GM23338 (cell line): ENCODE results near the gene KLHDC8A. TPM values are rescaled to one million over a fixed set of nuclear protein-coding genes. Genes with fewer than 3 reads are reported as not detected.
A peak's percentile ranks its signal among the peaks of the same experiment; 100 is the strongest.

Experiments used
- ATAC-seq: fragments of 200-7000 bp; cut with Tn5 transposase; 3 replicates; pipeline ENCODE4 v1.9.1; 2020
- DNase-seq: peaks from one replicate; pipeline ENCODE4 v3.0.0-alpha.2; 2015; ENCODE audit warnings: low spot score
- H2AFZ ChIP-seq: fragments of 200-600 bp; sonication (generic); 2 replicates; pipeline ENCODE4 v1.8.0; 2016; ENCODE audit warnings: antibody characterized with exemption, mild to moderate bottlenecking, moderate library complexity
- H3F3A ChIP-seq: fragments of 200-600 bp; sonication (generic); replicated peaks from 2 replicates; pipeline ENCODE4 v1.8.0; 2017; ENCODE audit warnings: antibody characterized with exemption, mixed run types, low read depth
- H3K27ac ChIP-seq: fragments of 200-600 bp; sonication (generic); 2 replicates; pipeline ENCODE4 v1.6.1; 2016; ENCODE audit warnings: low read depth
- H3K27me3 ChIP-seq: fragments of 200-600 bp; sonication (generic); 2 replicates; pipeline ENCODE4 v1.8.0; 2016; ENCODE audit warnings: mild to moderate bottlenecking, mixed run types, moderate library complexity; ENCODE audit not compliant: insufficient read depth
- H3K36me3 ChIP-seq: fragments of 200-600 bp; sonication (generic); 2 replicates; pipeline ENCODE4 v1.8.0; 2016; ENCODE audit warnings: mild to moderate bottlenecking; ENCODE audit not compliant: insufficient read depth
- H3K4me1 ChIP-seq: fragments of 200-600 bp; sonication (generic); 2 replicates; pipeline ENCODE4 v1.8.0; 2016; ENCODE audit warnings: mild to moderate bottlenecking, moderate library complexity; ENCODE audit not compliant: insufficient read depth
- H3K4me2 ChIP-seq: fragments of 200-600 bp; sonication (generic); 2 replicates; pipeline ENCODE4 v1.7.1; 2017; ENCODE audit warnings: mixed run types
- H3K4me3 ChIP-seq: fragments of 200-600 bp; sonication (generic); 2 replicates; pipeline ENCODE4 v1.6.1; 2016; ENCODE audit warnings: mixed run types
- H3K79me2 ChIP-seq: fragments of 200-600 bp; sonication (generic); replicated peaks from 2 replicates; pipeline ENCODE4 v1.8.0; 2017; ENCODE audit warnings: mild to moderate bottlenecking; ENCODE audit not compliant: insufficient read depth
- H3K9me2 ChIP-seq: fragments of 200-600 bp; sonication (generic); 2 replicates; pipeline ENCODE4 v1.8.0; 2017; ENCODE audit not compliant: insufficient read depth
- H4K20me1 ChIP-seq: fragments of 200-600 bp; sonication (generic); replicated peaks from 2 replicates; pipeline ENCODE4 v1.8.0; 2017; ENCODE audit warnings: mild to moderate bottlenecking; ENCODE audit not compliant: insufficient read depth
- H3K27ac Mint-ChIP-seq: 2 replicates; pipeline ENCODE4 v1.8.0; 2020; ENCODE audit warnings: inconsistent platforms, mild to moderate bottlenecking, moderate library complexity, mixed read lengths
- H3K27me3 Mint-ChIP-seq: 3 replicates; pipeline ENCODE4 v1.8.0; 2022; ENCODE audit warnings: low read depth, mild to moderate bottlenecking, moderate library complexity, mixed read lengths, inconsistent platforms; ENCODE audit not compliant: insufficient read depth, poor library complexity
- H3K36me3 Mint-ChIP-seq: 3 replicates; pipeline ENCODE4 v1.8.0; 2021; ENCODE audit warnings: low read depth, mild to moderate bottlenecking, inconsistent platforms, moderate library complexity, mixed read lengths
- H3K4me1 Mint-ChIP-seq: 3 replicates; pipeline ENCODE4 v1.8.0; 2020; ENCODE audit warnings: mild to moderate bottlenecking, inconsistent platforms, mixed read lengths
- H3K4me3 Mint-ChIP-seq: 3 replicates; pipeline ENCODE4 v1.8.0; 2021; ENCODE audit warnings: moderate library complexity, mild to moderate bottlenecking, inconsistent platforms, mixed read lengths
- H3K9me3 Mint-ChIP-seq: 3 replicates; pipeline ENCODE4 v1.8.0; 2020; ENCODE audit warnings: moderate library complexity, mild to moderate bottlenecking, inconsistent platforms, mixed read lengths
- CREB1 ChIP-seq: fragments of 250-450 bp; sonication (Bioruptor Pico); IDR thresholded peaks from 2 replicates; pipeline ENCODE4 v1.5.0; 2020; ENCODE audit warnings: low read depth, mild to moderate bottlenecking, moderate library complexity
- EZH2phosphoT487 ChIP-seq: fragments of 200-600 bp; sonication (generic); IDR thresholded peaks from one replicate; pipeline ENCODE4 v1.8.1; 2018; ENCODE audit warnings: antibody characterized with exemption; ENCODE audit not compliant: unreplicated experiment
- NANOG ChIP-seq: IDR thresholded peaks from 2 replicates; pipeline ENCODE4 v1.6.1; 2016; ENCODE audit warnings: antibody characterized with exemption, borderline replicate concordance
- POLR2AphosphoS5 ChIP-seq: IDR thresholded peaks from 2 replicates; pipeline ENCODE4 v1.6.1; 2016; ENCODE audit warnings: antibody characterized with exemption, low read depth
- STAT1 ChIP-seq: IDR thresholded peaks from one replicate; pipeline ENCODE4 v1.6.1; 2016; ENCODE audit warnings: antibody characterized with exemption; ENCODE audit not compliant: unreplicated experiment
- ZNF114 ChIP-seq: fragments of 250-450 bp; sonication (Bioruptor Pico); IDR thresholded peaks from 2 replicates; pipeline ENCODE4 v1.5.0; 2020; ENCODE audit warnings: mild to moderate bottlenecking, moderate library complexity
- ZNF331 ChIP-seq: fragments of 250-450 bp; sonication (Bioruptor Pico); IDR thresholded peaks from 2 replicates; pipeline ENCODE4 v1.5.0; 2020; ENCODE audit warnings: low read depth, mild to moderate bottlenecking, moderate library complexity
- polyA plus RNA-seq: library from polyadenylated mRNA; unstranded; fragments of >200 nt; fragmentation: Nextera tagmentation; extraction: Ambion mirVana; gene quantifications from 2 replicates; pipeline ENCODE4 v1.2.1, GENCODE V29; 2016
- total RNA-seq: library from RNA; depleted of rRNA; stranded (reverse); fragments of >200 nt; shearing (Covaris generic); gene quantifications from 2 replicates; pipeline ENCODE4 v1.2.3, GENCODE V29; 2014
- TF ChIP-seq, protein P1 (sequence below): fragments of 250-450 bp; sonication (Bioruptor Pico); IDR thresholded peaks from 2 replicates; pipeline ENCODE4 v1.5.0; 2020; ENCODE audit warnings: mild to moderate bottlenecking, moderate library complexity
- TF ChIP-seq, protein P2 (sequence below): IDR thresholded peaks from 2 replicates; pipeline ENCODE4 v1.6.1; 2016; ENCODE audit warnings: antibody characterized with exemption
- TF ChIP-seq, protein P3 (sequence below): IDR thresholded peaks from one replicate; pipeline ENCODE4 v1.6.1; 2018; ENCODE audit warnings: antibody characterized with exemption; ENCODE audit not compliant: unreplicated experiment

KLHDC8A gene
- total and polyA plus RNA-seq, 2 experiments from 2014 or later: 1.7 to 2.8 TPM

DNA sequence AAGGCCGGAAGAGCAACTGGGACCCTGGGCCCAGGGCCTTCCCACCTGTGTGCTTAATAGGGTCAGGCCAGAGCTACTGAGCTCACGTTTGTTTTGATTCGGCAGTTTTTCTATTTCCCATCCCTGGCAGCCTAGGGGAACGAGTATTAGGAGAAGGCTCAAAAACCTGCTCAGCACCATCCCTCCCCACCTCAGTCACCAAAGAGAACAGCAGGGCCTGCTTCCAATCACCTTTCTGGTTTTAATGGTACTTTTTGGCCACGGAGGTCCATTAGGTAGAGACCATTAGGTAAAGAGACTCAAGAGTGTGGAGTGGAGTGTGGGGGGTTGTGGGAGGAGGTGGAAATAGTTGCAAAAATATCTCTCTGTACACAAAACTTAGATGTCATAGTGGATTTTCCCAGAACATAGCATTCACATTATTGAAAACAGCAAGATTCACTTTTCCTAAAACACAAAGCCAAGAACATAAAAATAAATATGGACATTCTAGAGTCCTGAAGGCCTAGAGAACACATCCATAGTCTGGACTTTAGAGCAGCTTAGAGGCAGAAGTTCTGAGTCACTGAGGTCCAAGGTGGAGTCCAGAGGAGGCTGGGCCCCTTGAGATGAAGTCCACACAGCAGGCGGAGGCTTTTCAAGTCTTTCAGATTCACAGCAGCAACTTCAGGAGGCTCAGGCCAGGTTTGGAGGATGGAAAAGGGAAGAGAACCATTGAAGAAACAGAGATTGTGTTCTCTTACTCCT, 54.7 kb downstream of the KLHDC8A start (continued):
- TF ChIP-seq, protein P1, sequence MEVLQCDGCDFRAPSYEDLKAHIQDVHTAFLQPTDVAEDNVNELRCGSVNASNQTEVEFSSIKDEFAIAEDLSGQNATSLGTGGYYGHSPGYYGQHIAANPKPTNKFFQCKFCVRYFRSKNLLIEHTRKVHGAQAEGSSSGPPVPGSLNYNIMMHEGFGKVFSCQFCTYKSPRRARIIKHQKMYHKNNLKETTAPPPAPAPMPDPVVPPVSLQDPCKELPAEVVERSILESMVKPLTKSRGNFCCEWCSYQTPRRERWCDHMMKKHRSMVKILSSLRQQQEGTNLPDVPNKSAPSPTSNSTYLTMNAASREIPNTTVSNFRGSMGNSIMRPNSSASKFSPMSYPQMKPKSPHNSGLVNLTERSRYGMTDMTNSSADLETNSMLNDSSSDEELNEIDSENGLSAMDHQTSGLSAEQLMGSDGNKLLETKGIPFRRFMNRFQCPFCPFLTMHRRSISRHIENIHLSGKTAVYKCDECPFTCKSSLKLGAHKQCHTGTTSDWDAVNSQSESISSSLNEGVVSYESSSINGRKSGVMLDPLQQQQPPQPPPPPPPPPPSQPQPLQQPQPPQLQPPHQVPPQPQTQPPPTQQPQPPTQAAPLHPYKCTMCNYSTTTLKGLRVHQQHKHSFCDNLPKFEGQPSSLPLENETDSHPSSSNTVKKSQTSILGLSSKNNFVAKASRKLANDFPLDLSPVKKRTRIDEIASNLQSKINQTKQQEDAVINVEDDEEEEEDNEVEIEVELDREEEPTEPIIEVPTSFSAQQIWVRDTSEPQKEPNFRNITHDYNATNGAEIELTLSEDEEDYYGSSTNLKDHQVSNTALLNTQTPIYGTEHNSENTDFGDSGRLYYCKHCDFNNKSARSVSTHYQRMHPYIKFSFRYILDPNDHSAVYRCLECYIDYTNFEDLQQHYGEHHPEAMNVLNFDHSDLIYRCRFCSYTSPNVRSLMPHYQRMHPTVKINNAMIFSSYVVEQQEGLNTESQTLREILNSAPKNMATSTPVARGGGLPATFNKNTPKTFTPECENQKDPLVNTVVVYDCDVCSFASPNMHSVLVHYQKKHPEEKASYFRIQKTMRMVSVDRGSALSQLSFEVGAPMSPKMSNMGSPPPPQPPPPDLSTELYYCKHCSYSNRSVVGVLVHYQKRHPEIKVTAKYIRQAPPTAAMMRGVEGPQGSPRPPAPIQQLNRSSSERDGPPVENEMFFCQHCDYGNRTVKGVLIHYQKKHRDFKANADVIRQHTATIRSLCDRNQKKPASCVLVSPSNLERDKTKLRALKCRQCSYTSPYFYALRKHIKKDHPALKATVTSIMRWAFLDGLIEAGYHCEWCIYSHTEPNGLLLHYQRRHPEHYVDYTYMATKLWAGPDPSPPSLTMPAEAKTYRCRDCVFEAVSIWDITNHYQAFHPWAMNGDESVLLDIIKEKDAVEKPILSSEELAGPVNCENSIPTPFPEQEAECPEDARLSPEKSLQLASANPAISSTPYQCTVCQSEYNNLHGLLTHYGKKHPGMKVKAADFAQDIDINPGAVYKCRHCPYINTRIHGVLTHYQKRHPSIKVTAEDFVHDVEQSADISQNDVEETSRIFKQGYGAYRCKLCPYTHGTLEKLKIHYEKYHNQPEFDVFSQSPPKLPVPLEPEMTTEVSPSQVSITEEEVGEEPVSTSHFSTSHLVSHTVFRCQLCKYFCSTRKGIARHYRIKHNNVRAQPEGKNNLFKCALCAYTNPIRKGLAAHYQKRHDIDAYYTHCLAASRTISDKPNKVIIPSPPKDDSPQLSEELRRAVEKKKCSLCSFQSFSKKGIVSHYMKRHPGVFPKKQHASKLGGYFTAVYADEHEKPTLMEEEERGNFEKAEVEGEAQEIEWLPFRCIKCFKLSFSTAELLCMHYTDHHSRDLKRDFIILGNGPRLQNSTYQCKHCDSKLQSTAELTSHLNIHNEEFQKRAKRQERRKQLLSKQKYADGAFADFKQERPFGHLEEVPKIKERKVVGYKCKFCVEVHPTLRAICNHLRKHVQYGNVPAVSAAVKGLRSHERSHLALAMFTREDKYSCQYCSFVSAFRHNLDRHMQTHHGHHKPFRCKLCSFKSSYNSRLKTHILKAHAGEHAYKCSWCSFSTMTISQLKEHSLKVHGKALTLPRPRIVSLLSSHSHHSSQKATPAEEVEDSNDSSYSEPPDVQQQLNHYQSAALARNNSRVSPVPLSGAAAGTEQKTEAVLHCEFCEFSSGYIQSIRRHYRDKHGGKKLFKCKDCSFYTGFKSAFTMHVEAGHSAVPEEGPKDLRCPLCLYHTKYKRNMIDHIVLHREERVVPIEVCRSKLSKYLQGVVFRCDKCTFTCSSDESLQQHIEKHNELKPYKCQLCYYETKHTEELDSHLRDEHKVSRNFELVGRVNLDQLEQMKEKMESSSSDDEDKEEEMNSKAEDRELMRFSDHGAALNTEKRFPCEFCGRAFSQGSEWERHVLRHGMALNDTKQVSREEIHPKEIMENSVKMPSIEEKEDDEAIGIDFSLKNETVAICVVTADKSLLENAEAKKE (CRISPR knock-in tag): no peak
- TF ChIP-seq, protein P2, sequence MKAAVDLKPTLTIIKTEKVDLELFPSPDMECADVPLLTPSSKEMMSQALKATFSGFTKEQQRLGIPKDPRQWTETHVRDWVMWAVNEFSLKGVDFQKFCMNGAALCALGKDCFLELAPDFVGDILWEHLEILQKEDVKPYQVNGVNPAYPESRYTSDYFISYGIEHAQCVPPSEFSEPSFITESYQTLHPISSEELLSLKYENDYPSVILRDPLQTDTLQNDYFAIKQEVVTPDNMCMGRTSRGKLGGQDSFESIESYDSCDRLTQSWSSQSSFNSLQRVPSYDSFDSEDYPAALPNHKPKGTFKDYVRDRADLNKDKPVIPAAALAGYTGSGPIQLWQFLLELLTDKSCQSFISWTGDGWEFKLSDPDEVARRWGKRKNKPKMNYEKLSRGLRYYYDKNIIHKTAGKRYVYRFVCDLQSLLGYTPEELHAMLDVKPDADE: no peak
- no peak for TF ChIP-seq ZNF114
- no peak for TF ChIP-seq POLR2AphosphoS5
- TF ChIP-seq ZNF331: no peak
- no peak for TF ChIP-seq STAT1
- no peak for TF ChIP-seq EZH2phosphoT487

DNA sequence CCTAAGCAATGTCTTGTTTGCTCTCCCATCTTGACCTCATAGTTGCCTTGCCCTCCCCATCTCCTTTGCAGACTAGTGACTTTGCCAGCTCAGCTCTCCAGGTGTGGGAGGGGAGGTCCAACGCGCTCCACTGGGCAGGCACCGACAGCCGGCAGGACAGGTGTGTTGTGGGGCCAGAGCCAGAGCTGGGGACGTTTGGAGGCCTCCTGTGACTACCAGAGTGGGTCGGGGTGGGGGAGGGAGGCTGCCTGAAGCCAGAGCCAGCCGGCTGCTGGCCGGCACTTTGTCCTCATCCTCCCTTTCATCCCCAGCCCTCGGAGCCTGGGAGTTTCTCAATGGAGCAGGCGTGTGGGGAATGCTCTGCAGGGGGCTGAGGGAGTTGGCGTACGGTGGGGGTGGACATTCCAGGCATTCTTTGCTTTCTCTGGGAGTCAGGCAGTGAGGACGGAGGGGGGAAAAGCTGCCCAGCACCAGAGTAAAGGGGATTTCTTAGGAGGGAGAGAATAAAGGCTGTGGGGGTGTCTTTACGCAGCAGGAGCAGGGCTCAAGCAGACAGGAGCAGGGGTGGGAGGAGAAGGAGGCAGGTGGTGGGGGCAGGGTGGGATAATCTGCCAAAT, 55.4 kb downstream of the KLHDC8A start:
- H3K4me1 Mint-ChIP-seq: peaks cover 50% of the 10 kb centered on the region
- no peak for TF ChIP-seq STAT1
- peak; percentile 77 for TF ChIP-seq NANOG
- TF ChIP-seq CREB1 (CRISPR knock-in tag): peak; percentile 50
- 0 out of 2 replicates have a peak, but pooled peaks have one; percentile 7 for TF ChIP-seq ZNF331
- TF ChIP-seq ZNF114: no peak
- TF ChIP-seq, protein P3, sequence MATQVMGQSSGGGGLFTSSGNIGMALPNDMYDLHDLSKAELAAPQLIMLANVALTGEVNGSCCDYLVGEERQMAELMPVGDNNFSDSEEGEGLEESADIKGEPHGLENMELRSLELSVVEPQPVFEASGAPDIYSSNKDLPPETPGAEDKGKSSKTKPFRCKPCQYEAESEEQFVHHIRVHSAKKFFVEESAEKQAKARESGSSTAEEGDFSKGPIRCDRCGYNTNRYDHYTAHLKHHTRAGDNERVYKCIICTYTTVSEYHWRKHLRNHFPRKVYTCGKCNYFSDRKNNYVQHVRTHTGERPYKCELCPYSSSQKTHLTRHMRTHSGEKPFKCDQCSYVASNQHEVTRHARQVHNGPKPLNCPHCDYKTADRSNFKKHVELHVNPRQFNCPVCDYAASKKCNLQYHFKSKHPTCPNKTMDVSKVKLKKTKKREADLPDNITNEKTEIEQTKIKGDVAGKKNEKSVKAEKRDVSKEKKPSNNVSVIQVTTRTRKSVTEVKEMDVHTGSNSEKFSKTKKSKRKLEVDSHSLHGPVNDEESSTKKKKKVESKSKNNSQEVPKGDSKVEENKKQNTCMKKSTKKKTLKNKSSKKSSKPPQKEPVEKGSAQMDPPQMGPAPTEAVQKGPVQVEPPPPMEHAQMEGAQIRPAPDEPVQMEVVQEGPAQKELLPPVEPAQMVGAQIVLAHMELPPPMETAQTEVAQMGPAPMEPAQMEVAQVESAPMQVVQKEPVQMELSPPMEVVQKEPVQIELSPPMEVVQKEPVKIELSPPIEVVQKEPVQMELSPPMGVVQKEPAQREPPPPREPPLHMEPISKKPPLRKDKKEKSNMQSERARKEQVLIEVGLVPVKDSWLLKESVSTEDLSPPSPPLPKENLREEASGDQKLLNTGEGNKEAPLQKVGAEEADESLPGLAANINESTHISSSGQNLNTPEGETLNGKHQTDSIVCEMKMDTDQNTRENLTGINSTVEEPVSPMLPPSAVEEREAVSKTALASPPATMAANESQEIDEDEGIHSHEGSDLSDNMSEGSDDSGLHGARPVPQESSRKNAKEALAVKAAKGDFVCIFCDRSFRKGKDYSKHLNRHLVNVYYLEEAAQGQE: no peak

More for the DNA sequence above, 55.4 kb downstream of the KLHDC8A start:
- Histone ChIP-seq H4K20me1 (no peaks in the 10 kb centered on the region), H3K4me3 (peak overlapping the region; percentile 32), H2AFZ (no peak overlapping the region), H3K27me3 (no peaks in the 10 kb centered on the region), H3K27ac (peak overlapping the region; percentile 100), H3K4me1 (peaks cover 34% of the 10 kb centered on the region), H3K4me2 (peak overlapping the region; percentile 59), H3K79me2 (peaks cover 4% of the 10 kb centered on the region; the same call in 1 of the 2 replicates), H3F3A (peaks cover 12% of the 10 kb centered on the region), H3K36me3 (peaks cover 13% of the 10 kb centered on the region), H3K9me2 (no peaks in the 10 kb centered on the region)
- H3K9me3 Mint-ChIP-seq: no peaks in the 10 kb centered on the region
- peak overlapping the region; percentile 57 for H3K4me3 Mint-ChIP-seq
- peak; percentile 81 for ATAC-seq
- H3K36me3 Mint-ChIP-seq: peaks cover 40% of the 10 kb centered on the region
- peak overlapping the region; percentile 100 for H3K27ac Mint-ChIP-seq
- peaks cover 23% of the 10 kb centered on the region for H3K27me3 Mint-ChIP-seq
- peak; percentile 100 for DNase-seq
